Spleen (tissue), 11 donors: ENCODE measurements around the gene RPS6KL1. TPM values are rescaled to one million over a fixed set of nuclear protein-coding genes. Genes with fewer than 3 reads are reported as not detected.

Experiments used
- DNase-seq: peaks from one replicate; pipeline ENCODE4 v3.0.0-alpha.2; 2020
- H3K27ac ChIP-seq, 8 donors: fragments of 200-600 bp; sonication (generic) in 7 of 8; 1 replicate in 4 of 8; 2 replicates in 4 of 8; pipeline versions ENCODE4 v1.5.0 to v1.8.0; 2016 to 2021; ENCODE audit warnings: inconsistent platforms in 4 of 8, mild to moderate bottlenecking in 4 of 8, moderate library complexity in 1 of 8
- H3K27me3 ChIP-seq, 7 donors: fragments of 200-600 bp; sonication (generic) in 6 of 7; replicated peaks in 1 of 7; 1 replicate in 4 of 7; 2 replicates in 3 of 7; pipeline versions ENCODE4 v1.5.0 to v1.8.0; 2016 to 2021; ENCODE audit warnings: inconsistent platforms in 3 of 7, mild to moderate bottlenecking in 1 of 7
- H3K36me3 ChIP-seq, 6 donors: fragments of 200-600 bp; sonication (generic) in 5 of 6; 1 replicate in 4 of 6; 2 replicates in 2 of 6; pipeline versions ENCODE4 v1.5.0 to v1.8.0; 2016 to 2021; ENCODE audit warnings: inconsistent platforms in 2 of 6
- H3K4me1 ChIP-seq, 6 donors: fragments of 200-600 bp; sonication (generic) in 5 of 6; 1 replicate in 3 of 6; 2 replicates in 3 of 6; pipeline versions ENCODE4 v1.5.0 to v1.8.0; 2016 to 2021; ENCODE audit warnings: inconsistent platforms in 3 of 6
- H3K4me3 ChIP-seq, 8 donors: fragments of 200-600 bp; sonication (generic) in 7 of 8; 1 replicate in 4 of 8; 2 replicates in 4 of 8; pipeline versions ENCODE4 v1.5.0 to v1.8.0; 2016 to 2021; ENCODE audit warnings: inconsistent platforms in 4 of 8, mild to moderate bottlenecking in 4 of 8, moderate library complexity in 2 of 8
- H3K9me3 ChIP-seq, 8 donors: fragments of 200-600 bp; sonication (generic) in 7 of 8; 1 replicate in 4 of 8; 2 replicates in 4 of 8; pipeline versions ENCODE4 v1.5.0 to v1.8.0; 2016 to 2021; ENCODE audit warnings: inconsistent platforms in 4 of 8
- POLR2A ChIP-seq, 3 donors: fragments of 450-650 bp; IDR thresholded peaks; one replicate each; pipeline ENCODE4 v1.5.1; 2017; ENCODE audit warnings: antibody characterized with exemption in 3 of 3, mild to moderate bottlenecking in 1 of 3
- POLR2AphosphoS5 ChIP-seq, 3 donors: sonication (generic); formaldehyde crosslinking; IDR thresholded peaks; one replicate each; pipeline ENCODE4 v1.5.1; 2017; ENCODE audit warnings: antibody characterized with exemption in 3 of 3
- WGBS, 5 donors: extraction: QIAGEN DNeasy Blood & Tissue Kit in 3 of 5; methylation state at CpG; one replicate each; pipeline versions ENCODE4 v1.1.5 to v1.1.7; 2013 to 2018; 5-methylcytosine and 5-hydroxymethylcytosine counted together
- intact Hi-C: fragments of 100-400 bp; cut with DNase I; formaldehyde crosslinking; loops from one replicate; pipeline ENCODE4 v1.15.0; 2023; ENCODE audit warnings: low total_unique reads
- polyA plus RNA-seq, 3 donors: library from polyadenylated mRNA; stranded (reverse); fragments of 200-250 nt; gene quantifications; one replicate each; pipeline ENCODE4 v1.2.1, GENCODE V29; 2013
- total RNA-seq, 7 donors: library from RNA; depleted of rRNA in 3 of 7; stranded (reverse); fragments of >200 nt in 3 of 7; fragmentation: NEBNext Ultra II Directional in 4 of 7; extraction: Animal tissue kit (Norgen Biotek cat#: 25700) in 4 of 7; gene quantifications; one replicate each; pipeline versions ENCODE4 v1.1.0 to v1.2.1, GENCODE V29; 2016 to 2021
- TF ChIP-seq, protein P1 (sequence below), 11 experiments: fragments of 200-600 bp in 7 of 11; fragments of 450-650 bp in 4 of 11; sonication (generic) in 4 of 11; IDR thresholded peaks in 8 of 11; conservative IDR thresholded peaks in 3 of 11; 1 replicate in 7 of 11; 2 replicates in 4 of 11; pipeline versions ENCODE4 v1.4.0 to v1.8.0; 2016 to 2021; ENCODE audit warnings: antibody characterized with exemption in 11 of 11, inconsistent platforms in 4 of 11, mild to moderate bottlenecking in 1 of 11
- donor health status: healthy with polysubstance abuse.
- donor health status: DM: no; HTN: no; CAD: no; lungs with moderate emphysema.
- donor health status: DM: no; HTN: no; CAD: no.
- donor health status: Bipolar disorder and iron deficiency.
- donor health status: healthy.
- donor health status: DM: no; HTN: no; CAD: no.
- donor health status: DM: yes; HTN: yes; CAD: no.

The RPS6KL1 gene
- total and polyA plus RNA-seq, 10 donors: 1.7 to 15.7 (median 4.7) TPM

DNA sequence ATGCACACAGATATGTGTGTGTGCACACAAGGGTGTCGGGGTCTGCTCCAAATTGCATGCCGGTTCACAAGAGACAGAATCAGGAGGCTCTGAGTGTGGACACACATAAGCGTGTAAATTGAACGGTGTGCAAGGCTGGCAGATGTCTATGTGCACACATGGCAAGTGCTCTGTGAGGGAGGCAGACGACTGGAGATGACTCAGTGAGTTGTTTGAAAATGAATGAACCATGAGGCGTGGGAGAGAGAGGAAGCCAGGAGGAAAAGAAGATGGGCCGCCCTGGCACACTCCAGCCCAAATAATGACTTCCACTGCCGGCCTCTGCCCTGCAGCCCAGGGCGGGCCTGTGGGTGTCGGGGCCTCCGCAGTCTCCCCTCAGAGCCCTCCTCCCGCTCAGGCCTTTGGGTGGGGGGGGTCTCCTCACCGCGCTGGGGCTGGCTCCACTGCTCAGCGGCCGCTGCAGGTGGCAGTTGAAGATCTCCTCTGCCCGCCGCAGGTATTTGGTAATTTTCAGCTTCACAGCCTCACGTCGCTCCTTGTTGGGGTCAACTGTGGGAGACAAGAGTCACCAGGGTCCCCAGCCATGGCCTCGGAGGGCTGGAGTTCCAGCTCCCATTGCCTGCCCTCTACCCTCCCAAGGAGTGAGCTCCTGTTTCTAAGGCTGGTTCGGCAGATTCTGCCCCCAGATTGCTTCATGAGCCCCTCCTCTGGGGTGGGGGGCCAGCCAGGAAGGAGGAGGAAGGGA lies 3.5 kb downstream of the RPS6KL1 start:
- Histone ChIP-seq H3K27me3 (peaks cover 0 to 17% (median 0%) of the 10 kb centered on the region in 7 donors), H3K4me1 (peaks cover 0 to 37% (median 22%) of the 10 kb centered on the region in 6 donors), H3K9me3 (no peaks in the 10 kb centered on the region), H3K36me3 (no peaks in the 10 kb centered on the region), H3K27ac (no peak overlapping the region), H3K4me3 (no peak overlapping the region)
- 83 to 93% (median 86%) methylated on average over 22 of the region's 22 CpGs for WGBS, 5 donors
- DNase-seq: peak; percentile 43
- intact Hi-C loops: no loop called here
- TF ChIP-seq, protein P1, sequence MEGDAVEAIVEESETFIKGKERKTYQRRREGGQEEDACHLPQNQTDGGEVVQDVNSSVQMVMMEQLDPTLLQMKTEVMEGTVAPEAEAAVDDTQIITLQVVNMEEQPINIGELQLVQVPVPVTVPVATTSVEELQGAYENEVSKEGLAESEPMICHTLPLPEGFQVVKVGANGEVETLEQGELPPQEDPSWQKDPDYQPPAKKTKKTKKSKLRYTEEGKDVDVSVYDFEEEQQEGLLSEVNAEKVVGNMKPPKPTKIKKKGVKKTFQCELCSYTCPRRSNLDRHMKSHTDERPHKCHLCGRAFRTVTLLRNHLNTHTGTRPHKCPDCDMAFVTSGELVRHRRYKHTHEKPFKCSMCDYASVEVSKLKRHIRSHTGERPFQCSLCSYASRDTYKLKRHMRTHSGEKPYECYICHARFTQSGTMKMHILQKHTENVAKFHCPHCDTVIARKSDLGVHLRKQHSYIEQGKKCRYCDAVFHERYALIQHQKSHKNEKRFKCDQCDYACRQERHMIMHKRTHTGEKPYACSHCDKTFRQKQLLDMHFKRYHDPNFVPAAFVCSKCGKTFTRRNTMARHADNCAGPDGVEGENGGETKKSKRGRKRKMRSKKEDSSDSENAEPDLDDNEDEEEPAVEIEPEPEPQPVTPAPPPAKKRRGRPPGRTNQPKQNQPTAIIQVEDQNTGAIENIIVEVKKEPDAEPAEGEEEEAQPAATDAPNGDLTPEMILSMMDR (IDR thresholded peaks at IDR 0.05 in 8 of 11, conservative IDR thresholded peaks at IDR 0.05 in 3 of 11): no peak
- TF ChIP-seq POLR2AphosphoS5 (IDR thresholded peaks at IDR 0.05) (no peak), POLR2A (IDR thresholded peaks at IDR 0.05) (no peak)

DNA sequence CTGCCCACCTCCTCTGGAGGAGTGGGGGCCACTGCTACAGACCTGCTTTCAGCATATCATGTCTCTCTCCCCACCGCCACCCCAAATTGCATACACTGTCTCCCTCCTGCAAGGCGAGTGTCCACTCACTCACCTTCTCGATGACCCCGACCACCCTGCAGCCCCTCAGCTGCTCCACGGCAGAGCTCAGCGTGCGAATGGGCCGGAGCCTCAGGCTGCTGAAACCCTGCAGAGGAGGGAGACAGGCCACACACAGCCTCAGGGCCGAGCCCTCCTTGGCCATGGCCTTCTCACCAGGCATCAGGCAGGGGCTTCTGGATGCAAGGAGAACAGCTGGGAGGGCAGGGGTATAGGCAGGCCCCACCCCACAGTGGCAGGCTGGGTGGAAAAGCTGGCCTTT lies 4.7 kb downstream of the RPS6KL1 start:
- H3K27me3 ChIP-seq: peaks cover 0 to 11% (median 0%) of the 10 kb centered on the region in 7 donors
- no peak for DNase-seq
- TF ChIP-seq POLR2A (IDR thresholded peaks at IDR 0.05) (no peak), POLR2AphosphoS5 (IDR thresholded peaks at IDR 0.05) (no peak)
- TF ChIP-seq, protein P1 (IDR thresholded peaks at IDR 0.05 in 8 of 11, conservative IDR thresholded peaks at IDR 0.05 in 3 of 11): no peak
- intact Hi-C loops: no loop called here
- no peak overlapping the region for H3K4me3 ChIP-seq
- 91 to 98% (median 95%) methylated on average over 9 of the region's 9 CpGs for WGBS, 5 donors
- H3K9me3 ChIP-seq: no peaks in the 10 kb centered on the region
- peaks cover 0 to 38% (median 20%) of the 10 kb centered on the region in 6 donors for H3K4me1 ChIP-seq
- no peak overlapping the region for H3K27ac ChIP-seq
- H3K36me3 ChIP-seq: no peaks in the 10 kb centered on the region

DNA sequence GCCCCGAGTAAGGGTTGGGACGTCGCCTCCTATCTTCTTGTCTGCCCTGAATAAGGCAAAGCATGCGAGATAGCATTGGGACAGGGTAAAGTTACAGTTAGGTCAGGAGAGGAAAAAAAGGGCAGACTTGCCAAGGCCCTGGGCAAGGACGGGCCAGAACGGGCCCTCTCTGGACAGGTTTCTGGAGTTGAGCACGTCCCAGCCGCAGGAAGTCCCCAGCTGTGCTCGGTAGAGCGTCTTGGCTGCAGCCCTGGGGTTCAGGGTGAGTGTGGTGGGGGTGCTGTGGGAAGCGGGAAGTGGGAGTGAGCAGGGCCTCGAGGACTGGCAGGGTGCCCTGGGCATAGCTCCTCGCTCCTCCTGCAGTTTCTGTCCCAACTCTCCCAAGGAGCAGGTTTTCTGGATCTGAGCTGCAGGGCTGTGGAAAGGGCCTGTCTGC lies 5.4 kb downstream of the RPS6KL1 start:
- intact Hi-C loops: no loop called here
- WGBS, 5 donors: 49 to 68% (median 58%) methylated on average over 13 of the region's 13 CpGs
- no peak for DNase-seq
- TF ChIP-seq, protein P1 (IDR thresholded peaks at IDR 0.05 in 8 of 11, conservative IDR thresholded peaks at IDR 0.05 in 3 of 11): no peak
- peak in 2 of 3 donors; percentile 56 to 62 for TF ChIP-seq POLR2AphosphoS5 (IDR thresholded peaks at IDR 0.05)
- peak overlapping the region in 5 of 8 donors; percentile 13 to 45 (median 30) for H3K27ac ChIP-seq
- H3K36me3 ChIP-seq: no peaks in the 10 kb centered on the region
- H3K4me1 ChIP-seq: peaks cover 0 to 31% (median 17%) of the 10 kb centered on the region in 6 donors
- no peaks in the 10 kb centered on the region for H3K9me3 ChIP-seq
- no peak overlapping the region for H3K4me3 ChIP-seq
- H3K27me3 ChIP-seq: peaks cover 0 to 4% (median 0%) of the 10 kb centered on the region in 7 donors

DNA sequence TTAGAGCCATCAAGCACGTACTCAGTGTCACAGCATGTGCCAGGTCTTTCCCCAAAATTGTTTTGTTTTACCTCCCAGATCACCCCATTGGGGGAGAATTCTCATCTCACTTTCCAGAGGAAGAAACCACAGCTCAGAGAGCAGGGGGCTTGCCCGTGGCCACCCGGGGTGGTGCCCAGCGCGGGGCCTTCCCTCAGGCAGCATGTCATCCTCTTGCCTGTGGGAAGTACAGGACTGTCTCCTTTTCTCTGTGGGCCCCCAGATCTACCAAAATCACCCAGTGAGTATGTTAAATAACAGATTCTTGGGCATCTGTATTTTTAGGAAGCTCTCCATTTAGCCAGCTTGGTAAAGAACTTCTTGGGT lies 5.9 kb downstream of the RPS6KL1 start:
- no peaks in the 10 kb centered on the region for H3K9me3 ChIP-seq
- no peak overlapping the region for H3K4me3 ChIP-seq
- DNase-seq: no peak
- H3K27me3 ChIP-seq: no peaks in the 10 kb centered on the region
- no peak for TF ChIP-seq POLR2A (IDR thresholded peaks at IDR 0.05)
- TF ChIP-seq, protein P1 (IDR thresholded peaks at IDR 0.05 in 8 of 11, conservative IDR thresholded peaks at IDR 0.05 in 3 of 11): no peak
- TF ChIP-seq POLR2AphosphoS5 (IDR thresholded peaks at IDR 0.05): no peak
- no peaks in the 10 kb centered on the region for H3K36me3 ChIP-seq
- intact Hi-C loops: no loop called here
- WGBS, 5 donors: 88 to 97% (median 91%) methylated on average over 5 of the region's 5 CpGs
- H3K27ac ChIP-seq: peak overlapping the region in 5 of 8 donors; percentile 13 to 45 (median 30)
- H3K4me1 ChIP-seq: peaks cover 0 to 30% (median 16%) of the 10 kb centered on the region in 6 donors
